IPS DF 4.7 (cell line): ENCODE results near the gene FTO.

Experiments
- DNase-seq: peaks from one replicate; pipeline ENCODE4 v3.0.0-alpha.2; 2013; ENCODE audit warnings: low spot score; ENCODE audit errors: extremely low read depth

Gene FTO

DNA sequence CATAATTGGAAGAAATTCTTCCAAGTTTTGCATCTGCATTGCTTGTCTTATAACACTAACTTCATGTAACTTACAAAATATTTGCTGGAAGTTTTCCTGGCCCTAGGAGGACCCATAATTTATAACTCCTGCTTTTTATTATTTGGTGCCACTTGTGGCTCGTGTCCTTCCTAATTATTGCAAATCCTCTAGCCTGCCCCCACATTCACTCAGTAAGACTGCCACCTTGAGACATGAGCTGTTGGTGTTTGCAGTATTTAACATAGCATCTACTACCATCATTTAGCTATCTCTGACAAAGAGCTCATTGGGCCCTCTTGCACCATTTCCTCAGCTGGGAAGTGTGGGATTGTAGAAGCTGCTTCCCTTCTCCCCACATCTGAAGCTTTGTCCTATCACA lies 49.5 kb downstream of the FTO start:
- DNase-seq: no peak

DNA sequence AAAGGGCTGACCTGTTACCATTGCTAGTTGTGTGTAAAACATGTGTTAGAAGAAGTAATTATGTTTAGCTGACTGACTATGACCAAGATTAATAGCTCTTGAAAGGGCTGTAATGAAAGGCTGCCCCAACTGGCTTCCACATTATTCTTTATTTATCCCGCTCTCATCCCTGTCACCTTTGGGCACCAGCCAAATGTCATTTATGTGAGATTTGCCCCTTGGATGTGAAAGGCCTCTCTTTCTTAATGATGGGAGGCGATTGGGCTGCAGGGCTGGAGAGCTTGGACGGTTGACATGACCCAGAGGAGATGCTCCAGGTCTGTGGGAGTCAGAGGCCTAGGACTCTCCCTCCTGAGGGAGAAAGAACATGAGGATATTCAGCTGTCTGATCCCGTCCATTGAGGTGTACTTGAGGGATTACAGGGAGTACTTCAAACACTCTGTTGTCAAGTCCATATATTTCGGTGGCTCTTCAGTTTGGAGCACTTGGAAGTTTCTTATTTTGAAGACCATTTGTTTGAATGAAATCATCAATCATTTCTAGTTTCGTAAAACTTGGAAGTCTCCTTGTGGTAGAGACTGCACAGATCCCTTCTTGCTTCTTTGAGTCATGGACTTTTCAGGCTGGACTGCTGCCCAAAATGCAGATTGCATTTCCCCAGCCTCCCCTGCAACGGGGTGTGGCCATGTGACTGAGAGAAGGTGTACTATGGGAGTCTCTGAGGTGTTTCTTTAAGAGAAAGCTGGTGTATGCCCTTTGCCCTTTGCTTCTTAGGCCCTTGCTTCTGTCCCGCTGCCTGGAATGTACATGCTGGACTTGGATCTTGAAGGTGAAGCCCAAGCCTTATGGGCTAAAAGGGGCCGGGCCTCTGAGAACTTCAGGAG lies 51.3 kb downstream of the FTO start:
- no peak for DNase-seq

DNA sequence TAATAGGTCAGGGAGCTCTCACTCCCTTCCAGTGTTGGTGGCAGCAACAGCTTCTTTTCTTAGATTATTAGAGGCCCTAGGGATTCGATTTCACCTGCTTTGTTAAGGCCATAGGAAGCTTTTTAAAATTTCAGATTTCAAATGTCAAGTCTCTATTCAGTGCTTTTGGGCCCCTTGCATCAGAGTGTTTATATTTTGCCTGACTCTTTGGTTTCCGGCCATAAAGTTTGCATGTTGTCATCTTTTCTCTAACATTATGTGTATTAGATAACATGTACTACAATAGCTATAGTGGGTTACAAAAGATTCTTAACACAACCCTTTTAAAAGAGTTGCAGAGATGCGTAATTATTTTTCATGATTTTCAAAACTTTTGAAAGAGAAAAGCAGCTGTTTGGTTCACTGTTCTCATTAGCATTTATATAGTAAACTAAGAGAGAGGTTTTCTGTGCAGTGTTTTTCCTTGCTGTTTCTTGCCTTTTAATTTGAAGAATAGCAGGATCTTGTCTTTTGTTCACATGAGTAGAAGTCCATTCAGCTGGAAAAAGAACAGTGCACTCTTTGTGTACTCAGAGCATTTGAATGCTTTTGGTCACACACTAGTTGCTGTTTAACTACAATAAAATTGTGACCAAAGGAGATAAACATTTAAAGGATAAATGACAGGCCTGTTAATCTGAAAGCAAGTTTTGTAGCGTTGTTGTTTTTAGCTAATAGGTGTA lies 52.5 kb downstream of the FTO start:
- DNase-seq: no peak

DNA sequence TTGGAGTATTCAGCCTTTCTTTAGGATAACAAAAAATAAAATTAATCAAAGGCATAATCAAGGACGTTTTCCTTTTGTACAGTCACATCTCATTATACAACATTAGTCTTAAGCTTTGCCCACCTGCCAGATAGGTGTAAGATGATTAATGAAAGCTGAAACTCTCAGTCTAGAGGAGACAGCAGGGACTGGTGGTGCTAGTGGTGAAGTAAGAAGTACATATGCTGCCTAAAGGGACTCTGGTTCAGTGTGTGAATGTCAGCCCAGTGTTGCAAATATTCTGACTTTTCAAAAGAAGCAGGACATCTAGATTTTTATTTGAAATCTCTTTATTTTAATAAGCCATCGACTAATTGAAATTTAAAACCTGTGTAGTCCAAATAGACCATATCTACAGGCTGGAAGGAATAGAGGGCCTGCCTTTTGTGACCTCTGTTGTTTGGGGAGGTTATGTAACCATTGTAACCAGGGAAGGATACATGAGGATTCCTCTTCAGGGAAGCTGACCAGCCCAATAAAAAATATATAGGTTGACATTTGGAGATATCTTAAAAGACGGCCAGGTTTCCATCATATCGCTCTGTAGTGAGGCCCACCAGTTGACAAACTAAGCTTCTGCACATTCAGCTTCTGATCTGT lies 54.1 kb downstream of the FTO start:
- no peak for DNase-seq

DNA sequence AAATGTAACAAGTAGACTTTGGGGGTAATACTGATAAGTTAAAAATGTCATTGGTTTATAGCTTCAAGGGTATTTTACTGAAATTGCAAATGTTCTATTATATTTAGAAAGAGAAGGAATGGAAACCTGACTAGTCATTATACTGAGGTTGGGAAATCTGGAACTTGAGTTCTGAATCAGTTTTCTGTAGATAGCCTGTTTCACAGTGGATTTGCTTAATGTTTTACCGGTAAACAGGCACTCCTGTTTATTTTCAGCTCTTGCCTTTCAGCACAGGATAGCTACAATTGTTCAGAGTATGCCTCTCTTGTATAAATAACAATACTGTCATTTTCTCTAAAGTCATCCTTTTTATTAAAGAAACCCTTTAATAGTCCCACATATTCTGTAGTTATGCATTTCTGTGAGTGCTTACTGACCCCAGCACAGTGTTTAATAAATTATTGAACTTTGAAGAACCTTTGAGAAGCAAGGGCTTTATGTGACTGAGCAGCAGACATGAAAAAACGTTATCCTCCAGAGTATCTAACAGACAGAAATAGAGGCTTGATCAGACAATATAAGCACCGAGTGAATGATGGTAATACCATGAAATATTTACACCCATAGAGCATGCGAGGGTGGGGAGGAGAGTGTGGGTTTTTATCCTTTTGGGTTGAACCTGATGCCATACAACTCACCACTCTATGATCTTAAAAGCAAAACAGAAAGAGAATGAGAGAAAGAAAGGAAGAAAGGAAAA lies 58.2 kb downstream of the FTO start:
- no peak for DNase-seq

DNA sequence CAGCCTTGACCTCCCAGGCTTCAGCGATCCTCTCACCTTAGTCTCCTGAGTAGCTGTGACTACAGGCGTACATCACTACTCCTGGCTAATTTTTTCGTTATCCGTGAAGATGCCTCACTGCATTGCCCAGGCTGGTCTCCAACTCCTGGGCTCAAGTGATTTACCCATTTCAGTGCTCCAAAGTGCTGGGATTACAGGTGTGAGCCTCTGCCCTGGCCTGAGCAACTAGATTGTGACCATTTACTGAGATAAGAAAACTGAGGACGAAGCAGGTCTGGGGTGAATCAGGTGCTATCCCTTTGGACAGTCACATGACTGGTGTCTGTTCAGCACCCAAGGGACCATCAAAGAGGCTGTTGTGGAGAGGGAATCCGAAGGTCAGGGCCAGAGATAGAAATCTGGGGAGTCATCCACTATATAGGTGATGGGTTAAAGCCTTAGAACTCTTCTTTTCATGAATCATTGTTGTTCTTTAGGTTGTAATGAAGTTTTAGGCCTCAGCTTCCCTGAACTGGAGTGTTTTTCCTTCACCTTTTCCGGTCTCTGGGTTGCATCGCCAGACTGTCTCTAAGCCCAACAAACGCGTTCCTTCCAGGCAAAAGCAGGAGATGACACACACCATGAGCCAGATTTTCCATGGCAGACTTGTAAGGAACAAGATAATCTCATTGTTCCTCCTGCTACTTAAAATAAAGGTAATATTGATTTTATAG lies 62.5 kb downstream of the FTO start:
- DNase-seq: no peak

DNA sequence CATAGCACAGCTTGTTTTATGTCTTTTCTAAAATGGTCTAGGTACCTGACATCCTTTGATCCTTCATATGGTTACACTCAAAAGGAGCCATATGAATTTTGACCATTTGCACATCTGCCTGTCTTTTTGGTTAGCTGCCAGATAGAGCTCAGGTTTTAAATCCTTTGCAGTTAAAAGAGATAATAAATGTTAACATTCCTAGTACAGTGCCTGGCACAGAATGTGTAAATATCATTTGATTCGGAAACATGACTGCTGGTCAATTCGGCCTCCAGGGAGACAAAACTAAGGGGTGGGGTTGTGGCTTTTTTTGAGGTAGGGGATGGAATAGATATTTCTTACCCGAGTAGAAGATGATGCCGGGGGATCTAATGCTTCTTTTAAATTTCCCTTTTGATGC lies 64.2 kb downstream of the FTO start:
- no peak for DNase-seq

GRCh38 chr16:53768593-53768992 lies 64.6 kb downstream of the FTO start:
- no peak for DNase-seq

DNA sequence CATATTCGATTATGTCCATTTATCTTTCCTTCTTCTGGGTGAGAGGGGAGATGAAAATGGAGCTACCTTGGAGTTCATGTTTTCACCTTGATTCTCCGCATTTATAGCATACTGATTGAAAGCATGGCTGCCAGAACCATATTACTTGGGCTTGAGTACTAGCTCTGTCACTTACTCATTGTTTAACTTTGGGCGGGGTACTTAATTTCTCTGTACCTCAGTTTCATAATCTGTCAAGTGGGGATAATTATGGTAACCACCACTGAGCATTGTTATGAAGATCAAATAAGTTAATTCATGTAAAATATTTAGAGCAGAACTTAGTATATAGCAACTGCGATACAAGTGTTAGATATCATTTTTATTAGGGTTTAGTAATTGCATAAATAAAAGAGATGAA lies 65.2 kb downstream of the FTO start:
- DNase-seq: no peak

- DNase-seq: no peak
Observed at GRCh38 chr16:53769787-53770186, 65.8 kb downstream of the FTO start.

GRCh38 chr16:53770641-53771040 lies 66.7 kb downstream of the FTO start:
- DNase-seq: no peak

GRCh38 chr16:53771655-53772497 lies 67.9 kb downstream of the FTO start:
- DNase-seq: no peak

DNA sequence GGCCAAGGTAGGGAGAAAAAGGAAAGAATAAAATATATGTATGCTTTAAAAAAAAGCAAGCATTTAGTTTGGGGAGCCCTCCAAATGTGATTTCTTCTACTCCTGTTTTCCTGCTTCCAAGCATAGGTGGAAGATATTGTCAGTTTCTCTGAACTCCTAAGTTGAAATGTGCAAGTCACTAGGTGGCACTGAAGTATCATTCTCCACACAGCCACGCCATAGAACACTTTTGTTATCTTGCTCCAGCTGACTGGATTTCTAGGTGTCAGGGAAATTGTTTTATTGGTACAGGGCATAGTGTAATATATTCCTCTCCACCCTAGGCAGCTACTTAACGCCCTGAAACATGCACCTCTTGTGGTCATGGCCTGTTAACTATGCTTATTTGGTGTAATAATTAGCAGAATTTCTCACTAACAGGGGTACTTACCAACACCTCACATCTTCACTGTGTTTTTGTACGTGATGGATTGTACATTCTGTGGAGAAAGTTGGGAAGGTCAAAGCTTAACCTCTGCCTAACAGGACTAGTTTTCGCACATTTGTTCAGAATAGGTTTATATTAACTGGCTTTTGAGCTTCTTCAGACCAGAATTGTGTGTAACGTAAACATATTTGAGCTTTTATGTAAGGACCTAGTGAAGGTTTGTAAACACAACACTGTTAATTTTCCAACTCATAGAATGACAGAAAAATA lies 69.3 kb downstream of the FTO start:
- peak; percentile 7 for DNase-seq

GRCh38 chr16:53773881-53774280 lies 69.9 kb downstream of the FTO start:
- no peak for DNase-seq

DNA sequence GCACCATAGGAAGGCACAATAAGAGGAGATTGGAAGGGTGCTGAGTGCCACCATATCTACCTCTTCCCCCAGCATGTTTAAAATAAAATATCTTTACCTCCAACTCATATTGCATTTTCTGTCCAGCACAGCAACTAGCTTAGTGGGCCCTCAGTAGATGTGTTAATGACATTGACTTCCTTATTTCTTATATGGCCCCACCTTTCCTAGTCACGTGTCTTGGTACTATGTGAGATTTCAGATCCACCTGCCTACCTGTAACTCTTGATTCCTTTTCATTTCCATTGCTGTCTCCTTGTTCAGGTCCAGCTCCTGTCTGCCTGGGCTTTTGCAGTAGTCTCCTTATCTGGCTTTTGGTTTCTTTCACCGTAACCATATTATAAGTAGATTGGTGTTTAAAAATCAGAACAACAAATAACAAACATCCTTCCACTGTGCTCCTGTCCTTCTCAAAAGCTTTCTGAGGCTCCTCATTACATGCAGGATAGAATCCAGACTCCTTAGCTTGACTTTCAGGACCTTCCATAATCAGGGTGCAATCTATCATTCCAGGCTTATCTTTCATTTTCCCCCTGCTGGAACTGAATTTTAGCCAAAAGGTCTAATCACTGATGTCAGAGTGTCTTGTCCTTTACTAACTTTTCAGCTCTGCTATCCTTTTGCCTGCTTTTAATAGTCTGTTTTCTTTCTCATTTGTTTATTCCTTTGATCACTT lies 71.3 kb downstream of the FTO start:
- DNase-seq: no peak

- DNase-seq: peak; percentile 9
Observed at GRCh38 chr16:53775821-53776431, 72.0 kb downstream of the FTO start.

GRCh38 chr16:53779186-53779585 lies 75.2 kb downstream of the FTO start:
- no peak for DNase-seq

DNA sequence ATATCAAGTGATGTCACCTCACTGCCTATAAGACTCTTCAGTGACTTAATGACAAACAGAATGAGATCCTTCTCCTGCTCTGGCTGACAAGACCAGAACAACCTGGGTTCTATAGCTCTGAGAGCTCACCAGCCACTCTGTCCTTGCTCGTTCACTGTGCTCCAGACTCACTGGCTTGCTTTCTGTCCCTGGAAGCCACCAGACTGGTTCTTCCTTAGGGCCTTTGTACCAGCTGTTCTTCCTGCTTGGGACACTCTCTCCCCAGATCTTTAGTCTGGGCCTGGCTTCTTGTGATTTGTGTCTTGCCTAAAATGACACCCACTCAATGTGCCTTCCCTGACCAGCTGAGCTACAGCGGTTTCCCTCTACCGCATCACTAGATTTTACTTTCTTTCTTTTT lies 76.1 kb downstream of the FTO start:
- DNase-seq: no peak
